GM11168 (cell line): ENCODE measurements around the gene P3R3URF.

Experiments
- in situ Hi-C: fragments of 300-500 bp; cut with MboI; formaldehyde crosslinking; loops from one replicate; pipeline ENCODE4 v1.12.0; 2022; ENCODE audit warnings: low sequenced_read_pairs; ENCODE audit not compliant: unreplicated experiment

Gene P3R3URF

DNA sequence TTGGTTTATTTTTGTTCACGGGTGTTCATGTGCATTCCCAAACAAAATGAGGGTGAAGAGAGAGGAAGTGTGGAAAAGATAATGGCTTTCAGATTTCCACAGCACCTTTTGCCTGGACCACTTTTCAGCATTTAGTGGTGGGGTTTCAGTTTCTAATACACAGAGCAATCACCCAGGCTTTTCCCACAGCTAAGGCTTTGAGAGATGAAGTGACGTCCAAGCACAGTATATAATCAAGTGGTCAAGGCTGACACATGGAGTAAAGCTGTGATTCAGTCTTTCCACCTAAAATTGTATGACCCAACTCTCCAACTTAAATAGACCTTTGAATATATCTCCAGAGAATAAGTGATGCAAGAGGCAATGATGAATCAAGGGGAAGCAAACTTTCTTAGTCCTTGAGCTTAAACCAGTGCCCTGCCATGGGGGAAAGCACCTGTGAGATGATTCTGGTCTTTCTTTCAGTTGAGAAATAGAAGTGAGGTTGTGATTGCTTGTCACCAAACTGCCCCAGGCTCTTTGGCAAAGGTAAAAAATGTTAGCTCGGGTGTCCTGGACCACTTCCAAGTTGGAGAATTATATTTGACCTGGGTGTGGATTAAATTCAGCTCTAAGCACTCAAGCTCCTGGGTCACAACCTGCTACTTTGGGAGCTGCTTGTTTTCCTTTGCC lies 41.5 kb downstream of the P3R3URF start:
- in situ Hi-C loops: no loop called here

GRCh38 chr1:46133781-46134350 lies 42.4 kb downstream of the P3R3URF start:
- in situ Hi-C loops: no loop called here

DNA sequence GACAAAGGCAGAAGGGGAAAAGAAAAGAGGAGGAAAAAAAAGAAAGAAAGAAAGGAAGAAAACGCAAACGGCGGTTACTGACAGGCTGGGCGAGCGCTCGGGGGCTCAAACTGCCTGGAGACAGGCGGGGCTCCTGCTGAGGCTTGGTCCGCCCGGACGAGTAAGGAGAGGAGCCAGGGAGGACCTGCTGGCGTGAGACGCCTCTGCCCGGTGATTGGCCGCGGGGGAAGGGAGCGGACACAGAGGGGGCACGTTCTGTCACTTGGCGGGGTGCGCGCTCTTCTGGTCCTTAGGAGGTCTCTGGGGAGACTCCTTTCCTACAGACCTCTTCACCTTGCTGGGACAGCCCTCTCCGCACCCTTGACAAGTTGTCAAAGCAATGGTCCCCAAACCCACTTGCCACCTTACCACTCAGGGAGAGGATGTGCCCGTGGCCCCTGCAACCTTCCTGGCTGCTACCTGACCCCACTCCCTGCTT lies 43.1 kb downstream of the P3R3URF start:
- in situ Hi-C loops: no loop called here

GRCh38 chr1:46132529-46133180 lies 43.6 kb downstream of the P3R3URF start, which contains the start of gene PIK3R3:
TSS of gene PIK3R3 (minus strand) at chr1:46132629. CDS start at chr1:46131952, 677 bp downstream.
- in situ Hi-C loops: no loop called here

DNA sequence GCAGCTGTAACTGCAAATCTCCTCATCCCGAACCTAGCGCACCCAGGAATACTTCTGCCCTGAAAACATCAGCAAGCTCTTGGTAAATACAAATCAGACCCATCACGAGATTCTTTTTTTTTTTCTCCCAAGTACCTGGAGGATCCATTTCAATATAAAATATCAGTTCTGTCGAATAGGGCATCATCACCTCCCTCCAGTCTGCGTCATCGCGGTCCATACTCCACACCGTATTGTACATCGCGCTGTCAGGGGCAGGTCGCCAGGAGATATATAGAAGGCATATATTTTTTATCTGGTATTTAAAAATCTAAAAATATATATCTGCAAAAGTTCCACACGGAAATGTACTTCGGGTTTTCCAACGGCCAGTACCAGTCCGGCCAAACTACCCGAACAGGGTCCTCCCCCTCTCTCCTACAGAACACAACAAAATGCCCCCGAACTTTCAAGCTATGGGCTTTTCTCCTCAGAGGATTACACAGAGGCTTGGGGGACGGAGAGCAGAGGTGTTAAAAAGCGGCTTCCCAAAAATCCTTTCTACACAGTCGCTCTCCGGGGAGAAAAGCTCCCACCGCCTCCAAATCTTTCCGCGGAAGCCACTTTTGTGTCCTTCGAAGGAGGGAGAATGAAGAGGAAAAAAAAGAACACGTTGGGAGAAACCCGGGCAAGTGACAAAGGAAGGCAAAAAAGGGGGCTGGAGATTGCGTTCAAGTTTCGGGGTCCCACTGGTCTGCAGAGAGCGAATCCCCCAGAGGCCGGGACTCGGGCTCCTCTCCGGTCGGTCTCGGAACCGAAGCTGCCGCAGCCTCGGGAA lies 44.4 kb downstream of the P3R3URF start:
- in situ Hi-C loops: no loop called here

DNA sequence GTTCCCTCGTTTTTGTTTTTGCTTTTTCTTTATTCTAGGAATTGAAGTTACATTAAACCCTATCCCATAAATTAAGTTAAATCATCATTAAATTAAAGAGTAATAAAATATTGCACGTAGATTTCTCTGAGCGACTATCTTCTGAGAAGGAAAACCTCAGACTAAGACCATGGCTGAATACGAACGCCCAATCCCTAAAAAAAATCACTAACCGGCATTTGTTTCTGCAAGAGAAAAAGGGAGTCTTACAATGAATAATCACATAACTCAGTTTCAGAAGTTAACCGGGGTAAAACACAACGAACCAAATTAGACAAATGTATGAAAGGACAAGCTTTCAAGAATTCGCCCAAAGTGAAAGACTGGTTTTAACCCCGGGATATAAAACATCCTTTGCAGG lies 45.2 kb downstream of the P3R3URF start:
- in situ Hi-C loops: no loop called here

- in situ Hi-C loops: no loop called here
These were observed 45.7 kb downstream of the P3R3URF start for GRCh38 chr1:46130606-46131005.

- in situ Hi-C loops: no loop called here
These were observed 46.2 kb downstream of the P3R3URF start for GRCh38 chr1:46130121-46130520.

DNA sequence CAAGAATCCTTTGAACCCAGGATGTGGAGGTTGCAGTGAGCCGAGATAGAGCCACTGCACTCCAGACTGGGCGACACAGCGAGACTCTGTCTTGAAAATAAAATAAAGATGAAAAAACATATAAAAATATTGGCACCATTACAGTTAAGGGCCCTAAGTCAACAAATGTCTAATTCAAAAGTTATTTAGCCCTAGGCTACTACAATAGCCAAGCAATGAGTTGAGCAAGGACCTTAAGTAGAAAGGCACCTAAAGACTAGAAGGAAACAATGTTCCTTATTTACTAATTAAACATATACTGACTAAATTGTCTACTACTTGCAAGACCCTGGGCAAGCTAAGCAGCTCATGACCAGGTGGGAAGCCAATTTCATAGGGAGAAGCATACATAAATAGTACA lies 47.9 kb downstream of the P3R3URF start:
- in situ Hi-C loops: no loop called here
